Activated CD4-positive, alpha-beta T cell treated with anti-CD3 and anti-CD28 coated beads, Interleukin-2, amount 50 U/mL, for 24 hours (primary cell): ENCODE data around the gene PPFIA1.
"Not testable (repeated sequence)": the region's sequence is repeated elsewhere in the genome, so short reads cannot be mapped to it uniquely, and the experiment has no call there.

Source experiments
- DNase-seq, 2 donors: peaks; one replicate each; pipeline ENCODE4 v3.0.0-alpha.2; 2020; ENCODE audit warnings: low read depth in 1 of 2, low spot score in 1 of 2

PPFIA1 gene

GRCh38 chr11:70250876-70251658 lies 19.4 kb upstream of the PPFIA1 start:
- no peak for DNase-seq

- DNase-seq = no peak
Measured at GRCh38 chr11:70251659-70252321, 18.7 kb upstream of the PPFIA1 start.

- DNase-seq = no peak
Measured at GRCh38 chr11:70252844-70253243, 17.6 kb upstream of the PPFIA1 start.

- no peak for DNase-seq
Measured at GRCh38 chr11:70255477-70256116, 14.9 kb upstream of the PPFIA1 start.

- DNase-seq = not testable (repeated sequence)
Measured at GRCh38 chr11:70259077-70259476, 11.4 kb upstream of the PPFIA1 start.

GRCh38 chr11:70262951-70263350 lies 7.5 kb upstream of the PPFIA1 start:
- no peak for DNase-seq

GRCh38 chr11:70263363-70263762 lies 7.1 kb upstream of the PPFIA1 start:
- DNase-seq = no peak

- DNase-seq = no peak
Measured at GRCh38 chr11:70265341-70265740, 5.1 kb upstream of the PPFIA1 start.

GRCh38 chr11:70267405-70267950 lies 3.0 kb upstream of the PPFIA1 start:
- DNase-seq = no peak

GRCh38 chr11:70268526-70268925 lies 2.0 kb upstream of the PPFIA1 start:
- DNase-seq = no peak

- DNase-seq = peak; percentile 7 to 26
Measured at GRCh38 chr11:70270877-70271648, 573 bp downstream of the PPFIA1 start.

GRCh38 chr11:70271649-70271953 lies 1.1 kb downstream of the PPFIA1 start:
- DNase-seq = no peak

GRCh38 chr11:70272009-70272408 lies 1.5 kb downstream of the PPFIA1 start:
- no peak for DNase-seq

GRCh38 chr11:70278994-70279393 lies 8.5 kb downstream of the PPFIA1 start:
- DNase-seq = no peak

- no peak for DNase-seq
Measured at GRCh38 chr11:70281156-70281609, 10.7 kb downstream of the PPFIA1 start.

GRCh38 chr11:70282012-70282411 lies 11.5 kb downstream of the PPFIA1 start:
- DNase-seq = no peak

- DNase-seq = no peak
Measured at GRCh38 chr11:70288721-70289120, 18.2 kb downstream of the PPFIA1 start.

- DNase-seq = no peak
Measured at GRCh38 chr11:70289582-70289981, 19.1 kb downstream of the PPFIA1 start.

GRCh38 chr11:70290361-70291065 lies 20.0 kb downstream of the PPFIA1 start:
- no peak for DNase-seq

GRCh38 chr11:70292166-70292565 lies 21.7 kb downstream of the PPFIA1 start:
- no peak for DNase-seq

- no peak for DNase-seq
Measured at GRCh38 chr11:70292863-70293262, 22.4 kb downstream of the PPFIA1 start.
